Suprapubic skin (tissue), 4 donors: Measurements from ENCODE around the gene PLXNA2. TPM values are rescaled to one million over a fixed set of nuclear protein-coding genes. Genes with fewer than 3 reads are reported as not detected.

Experiments used
- DNase-seq, 2 donors: peaks; one replicate each; pipeline ENCODE4 v3.0.0-alpha.2; 2019; ENCODE audit warnings: low spot score in 2 of 2
- H3K27ac ChIP-seq: fragments of 200-600 bp; sonication (generic); one replicate; pipeline ENCODE4 v1.5.1; 2019
- H3K27me3 ChIP-seq: fragments of 200-600 bp; sonication (generic); one replicate; pipeline ENCODE4 v1.5.1; 2019
- H3K36me3 ChIP-seq: fragments of 200-600 bp; sonication (generic); one replicate; pipeline ENCODE4 v1.5.1; 2019
- H3K4me1 ChIP-seq: fragments of 200-600 bp; sonication (generic); one replicate; pipeline ENCODE4 v1.5.1; 2019
- H3K4me3 ChIP-seq: fragments of 200-600 bp; sonication (generic); one replicate; pipeline ENCODE4 v1.5.1; 2019; ENCODE audit warnings: mild to moderate bottlenecking
- H3K9me3 ChIP-seq: fragments of 200-600 bp; sonication (generic); one replicate; pipeline ENCODE4 v1.5.1; 2019
- EP300 ChIP-seq: sonication (generic); formaldehyde crosslinking; IDR thresholded peaks from one replicate; pipeline ENCODE4 v1.6.1; 2017; ENCODE audit warnings: antibody characterized with exemption
- POLR2A ChIP-seq, 2 donors: fragments of 450-650 bp; IDR thresholded peaks; one replicate each; pipeline ENCODE4 v1.6.1; 2017; ENCODE audit warnings: antibody characterized with exemption in 2 of 2, mild to moderate bottlenecking in 2 of 2, moderate library complexity in 2 of 2
- POLR2AphosphoS5 ChIP-seq, 3 donors: sonication (generic); formaldehyde crosslinking; IDR thresholded peaks; one replicate each; pipeline ENCODE4 v1.6.1; 2017; ENCODE audit warnings: antibody characterized with exemption in 3 of 3
- WGBS: methylation state at CpG from one replicate; pipeline ENCODE4 v1.1.5; 2018; 5-methylcytosine and 5-hydroxymethylcytosine counted together
- total RNA-seq, 4 donors: library from RNA; depleted of rRNA; stranded (reverse); fragments of >200 nt; gene quantifications; one replicate each; pipeline ENCODE4 v1.1.0, GENCODE V29; 2016
- TF ChIP-seq, protein P1 (sequence below), 2 donors: fragments of 200-600 bp in 1 of 2; fragments of 450-650 bp in 1 of 2; sonication (generic) in 1 of 2; IDR thresholded peaks; one replicate each; pipeline ENCODE4 v1.5.1; 2016 to 2019; ENCODE audit warnings: antibody characterized with exemption in 2 of 2, mild to moderate bottlenecking in 1 of 2, moderate library complexity in 1 of 2

PLXNA2 gene
- total RNA-seq, 4 donors from 2014 or later, result 35.3 to 53.9 (median 45.7) TPM

DNA sequence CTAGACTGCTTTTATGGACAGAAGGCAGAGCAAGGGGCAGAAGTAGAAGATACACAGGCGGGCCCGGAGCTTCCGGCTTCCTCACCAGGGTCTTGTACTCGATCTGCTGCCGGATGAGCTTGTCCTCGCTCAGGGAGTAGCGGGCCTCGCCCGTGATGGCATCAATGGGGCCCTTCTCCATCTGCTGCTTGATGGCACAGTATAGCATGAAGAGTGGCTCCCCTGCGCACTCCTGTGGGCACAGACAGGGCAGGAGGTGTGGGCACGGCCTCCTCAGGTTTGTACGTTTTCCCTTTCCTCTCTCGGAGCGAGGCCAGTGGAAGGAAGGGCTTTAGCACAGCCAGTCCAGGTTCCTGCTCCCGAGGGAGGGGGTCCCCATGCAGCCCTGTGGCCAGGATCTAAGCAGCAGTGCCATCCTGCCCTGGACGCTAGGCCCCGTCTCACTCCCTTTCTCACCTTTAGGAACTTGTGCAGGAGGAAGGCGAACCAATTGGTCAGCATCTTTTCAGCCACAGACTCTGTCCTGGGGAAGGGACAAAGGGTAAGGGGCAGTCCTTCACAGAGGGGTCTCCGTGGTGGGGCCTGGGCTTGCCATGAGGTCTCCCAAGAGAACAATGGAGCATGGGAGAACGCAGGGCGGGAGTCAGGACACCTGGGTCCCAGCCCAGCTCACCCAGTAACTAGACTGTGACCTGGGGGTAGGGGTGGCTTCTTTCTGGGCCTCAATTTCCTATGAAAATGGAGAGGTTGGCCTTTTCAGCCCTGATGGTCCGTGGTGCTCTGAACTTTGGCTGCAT is 204.4 kb downstream of the PLXNA2 start:
- Histone ChIP-seq H3K9me3 (no peaks in the 10 kb centered on the region), H3K36me3 (peaks cover 55% of the 10 kb centered on the region), H3K4me1 (peaks cover 11% of the 10 kb centered on the region), H3K4me3 (no peak overlapping the region), H3K27ac (no peak overlapping the region), H3K27me3 (no peaks in the 10 kb centered on the region)
- WGBS, result 87% methylated on average over 15 of the region's 22 CpGs
- DNase-seq, result no peak
- TF ChIP-seq POLR2AphosphoS5 (IDR thresholded peaks at IDR 0.05), result no peak
- TF ChIP-seq, protein P1, sequence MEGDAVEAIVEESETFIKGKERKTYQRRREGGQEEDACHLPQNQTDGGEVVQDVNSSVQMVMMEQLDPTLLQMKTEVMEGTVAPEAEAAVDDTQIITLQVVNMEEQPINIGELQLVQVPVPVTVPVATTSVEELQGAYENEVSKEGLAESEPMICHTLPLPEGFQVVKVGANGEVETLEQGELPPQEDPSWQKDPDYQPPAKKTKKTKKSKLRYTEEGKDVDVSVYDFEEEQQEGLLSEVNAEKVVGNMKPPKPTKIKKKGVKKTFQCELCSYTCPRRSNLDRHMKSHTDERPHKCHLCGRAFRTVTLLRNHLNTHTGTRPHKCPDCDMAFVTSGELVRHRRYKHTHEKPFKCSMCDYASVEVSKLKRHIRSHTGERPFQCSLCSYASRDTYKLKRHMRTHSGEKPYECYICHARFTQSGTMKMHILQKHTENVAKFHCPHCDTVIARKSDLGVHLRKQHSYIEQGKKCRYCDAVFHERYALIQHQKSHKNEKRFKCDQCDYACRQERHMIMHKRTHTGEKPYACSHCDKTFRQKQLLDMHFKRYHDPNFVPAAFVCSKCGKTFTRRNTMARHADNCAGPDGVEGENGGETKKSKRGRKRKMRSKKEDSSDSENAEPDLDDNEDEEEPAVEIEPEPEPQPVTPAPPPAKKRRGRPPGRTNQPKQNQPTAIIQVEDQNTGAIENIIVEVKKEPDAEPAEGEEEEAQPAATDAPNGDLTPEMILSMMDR (IDR thresholded peaks at IDR 0.05), result no peak
- no peak for TF ChIP-seq EP300
- no peak for TF ChIP-seq POLR2A (IDR thresholded peaks at IDR 0.05)

DNA sequence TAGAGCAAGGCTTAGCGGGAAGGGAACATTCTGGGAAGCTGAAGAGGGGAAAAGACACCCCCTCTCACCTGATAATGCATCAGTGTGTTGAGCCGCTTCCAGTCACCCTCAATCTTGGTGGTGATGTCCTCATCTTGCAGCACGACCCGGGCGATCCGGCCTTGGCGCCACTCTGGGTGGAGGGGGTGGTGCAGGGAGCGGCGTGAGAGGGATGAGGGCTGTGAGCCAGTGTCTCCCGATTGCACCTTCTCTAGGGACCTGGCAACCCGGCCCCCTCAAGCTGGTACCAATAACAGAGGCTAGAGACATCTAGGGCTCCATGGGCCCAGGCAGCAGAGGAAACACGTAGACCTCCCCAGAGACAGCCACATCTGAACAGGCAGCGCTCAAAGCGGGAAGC is 205.9 kb downstream of the PLXNA2 start:
- H3K4me1 ChIP-seq, result peaks cover under 1% of the 10 kb centered on the region
- H3K9me3 ChIP-seq, result no peaks in the 10 kb centered on the region
- H3K36me3 ChIP-seq, result peaks cover 55% of the 10 kb centered on the region
- no peaks in the 10 kb centered on the region for H3K27me3 ChIP-seq
- over 99% methylated on average over 7 of the region's 14 CpGs for WGBS
- no peak overlapping the region for H3K27ac ChIP-seq
- no peak for DNase-seq
- TF ChIP-seq POLR2AphosphoS5 (IDR thresholded peaks at IDR 0.05) (no peak), EP300 (no peak), POLR2A (IDR thresholded peaks at IDR 0.05) (no peak)
- H3K4me3 ChIP-seq, result no peak overlapping the region

DNA sequence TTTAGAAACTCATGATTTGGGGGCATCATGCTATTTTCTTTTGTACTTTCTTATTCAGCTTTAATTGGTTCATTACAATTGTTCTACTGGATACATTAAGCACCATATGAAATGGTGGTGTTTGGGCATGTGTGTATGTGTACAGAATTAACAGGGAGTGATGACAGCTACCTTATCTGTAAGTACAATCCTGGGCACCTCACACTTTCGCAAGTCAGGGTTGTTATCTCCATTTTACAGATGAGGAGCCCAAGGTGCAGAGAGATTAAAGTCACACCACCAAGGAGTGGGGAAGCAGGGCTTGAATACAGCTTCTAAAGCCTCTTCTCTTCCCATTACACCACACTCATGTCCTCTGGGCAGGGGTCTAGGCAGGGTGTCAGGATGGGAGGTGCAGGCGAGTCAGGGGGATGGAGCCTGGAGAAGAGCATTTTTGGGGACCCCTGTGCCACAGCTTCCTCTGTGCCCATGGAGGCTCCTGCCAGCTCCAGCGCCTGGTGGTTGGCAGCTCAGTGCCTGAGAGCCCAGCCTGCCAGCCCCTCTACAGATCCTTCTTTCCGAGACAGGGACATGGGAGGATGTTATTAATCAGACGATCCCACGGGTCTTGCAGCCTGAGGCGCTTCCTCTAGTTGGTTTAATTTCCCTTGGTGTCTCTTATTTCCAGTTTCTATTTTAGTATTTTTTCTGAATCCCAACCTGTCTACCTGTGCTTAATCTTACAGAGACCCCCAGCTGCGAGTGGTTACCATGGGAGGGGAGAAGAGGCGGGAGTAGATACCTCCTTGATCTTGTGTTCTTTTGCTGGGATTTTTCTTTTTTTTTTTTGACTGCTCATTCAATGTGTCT is 207.0 kb downstream of the PLXNA2 start:
- WGBS, result 80% methylated on average over 9 of the region's 9 CpGs

DNA sequence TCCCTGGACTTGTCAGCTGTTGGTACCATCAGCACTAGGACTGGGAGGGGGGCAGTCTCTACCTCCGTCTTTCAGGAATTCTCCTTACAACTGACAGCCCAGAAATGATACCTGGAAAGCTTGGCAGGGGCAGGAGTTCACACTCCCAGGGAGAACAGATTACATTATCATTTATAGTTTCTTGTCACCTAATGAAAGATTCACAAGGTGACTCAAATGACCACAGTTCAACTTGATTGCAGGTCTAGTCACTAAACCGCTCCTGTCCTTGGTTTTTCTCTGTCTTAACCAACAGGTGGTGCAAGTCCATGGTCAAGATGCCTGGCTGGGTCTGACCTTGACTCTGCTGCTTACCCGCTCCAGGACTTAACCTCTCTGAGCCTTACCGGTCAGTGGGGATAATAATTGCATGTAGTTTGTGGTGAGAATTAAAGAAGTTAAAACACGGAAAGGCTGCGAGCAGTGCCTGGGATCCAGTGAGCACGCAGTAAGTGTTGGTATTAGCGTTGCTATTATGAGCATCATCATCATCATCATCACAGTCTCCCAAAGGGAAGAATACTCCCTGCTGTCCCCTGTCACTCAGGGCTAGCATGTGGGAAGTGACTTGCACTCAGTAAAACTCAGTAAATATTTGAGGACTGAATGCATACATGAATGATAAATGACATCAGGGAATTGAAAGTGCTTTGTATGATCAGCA is 207.9 kb downstream of the PLXNA2 start:
- Histone ChIP-seq H3K36me3 (peaks cover 54% of the 10 kb centered on the region), H3K9me3 (no peaks in the 10 kb centered on the region), H3K27ac (no peak overlapping the region), H3K4me3 (no peak overlapping the region), H3K27me3 (no peaks in the 10 kb centered on the region), H3K4me1 (peaks cover 3% of the 10 kb centered on the region)
- DNase-seq, result no peak
- TF ChIP-seq POLR2AphosphoS5 (IDR thresholded peaks at IDR 0.05) (no peak), EP300 (no peak), POLR2A (IDR thresholded peaks at IDR 0.05) (no peak)
- TF ChIP-seq, protein P1 (IDR thresholded peaks at IDR 0.05), result no peak
- 93% methylated on average over 7 of the region's 8 CpGs for WGBS

More for the DNA sequence above, 207.0 kb downstream of the PLXNA2 start:
- no peak for TF ChIP-seq POLR2AphosphoS5 (IDR thresholded peaks at IDR 0.05)
- no peak for TF ChIP-seq POLR2A (IDR thresholded peaks at IDR 0.05)
- TF ChIP-seq EP300, result no peak
- TF ChIP-seq, protein P1 (IDR thresholded peaks at IDR 0.05), result no peak
- Histone ChIP-seq H3K9me3 (no peaks in the 10 kb centered on the region), H3K4me1 (no peaks in the 10 kb centered on the region), H3K27me3 (no peaks in the 10 kb centered on the region), H3K4me3 (no peak overlapping the region), H3K36me3 (peaks cover 57% of the 10 kb centered on the region), H3K27ac (no peak overlapping the region)
- DNase-seq, result no peak

DNA sequence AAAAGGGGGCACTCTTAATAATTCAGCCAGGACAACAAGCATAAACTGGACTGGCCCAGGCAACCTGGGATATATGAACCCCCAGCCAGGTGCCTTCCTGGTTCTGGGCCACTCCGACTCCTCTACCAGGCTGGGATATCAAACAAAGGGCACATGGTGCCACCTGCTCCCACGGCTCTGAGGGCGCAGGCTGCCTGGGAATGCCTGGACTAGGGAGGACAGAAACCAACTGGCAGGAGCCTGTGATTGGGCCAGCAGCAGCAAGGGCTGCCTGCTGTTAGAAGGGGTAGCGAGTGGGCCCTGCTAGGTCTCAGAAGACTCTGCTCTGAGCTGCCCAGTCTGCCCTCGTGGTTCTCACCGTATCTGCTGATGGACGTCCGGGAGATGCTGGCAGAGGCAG is 210.0 kb downstream of the PLXNA2 start:
- H3K4me3 ChIP-seq, result no peak overlapping the region
- peaks cover 24% of the 10 kb centered on the region for H3K4me1 ChIP-seq
- H3K9me3 ChIP-seq, result no peaks in the 10 kb centered on the region
- 97% methylated on average over 8 of the region's 8 CpGs for WGBS
- peaks cover 47% of the 10 kb centered on the region for H3K36me3 ChIP-seq
- TF ChIP-seq, protein P1 (IDR thresholded peaks at IDR 0.05), result no peak
- TF ChIP-seq EP300, result no peak
- TF ChIP-seq POLR2AphosphoS5 (IDR thresholded peaks at IDR 0.05), result no peak
- no peak for TF ChIP-seq POLR2A (IDR thresholded peaks at IDR 0.05)
- H3K27me3 ChIP-seq, result no peaks in the 10 kb centered on the region
- H3K27ac ChIP-seq, result no peak overlapping the region
- DNase-seq, result no peak
